A172 (cell line): Measurements from ENCODE around the gene MOSPD2. TPM values are rescaled to one million over a fixed set of nuclear protein-coding genes. Genes with fewer than 3 reads are reported as not detected.

ENCODE experiments used
- DNase-seq: peaks from one replicate; pipeline ENCODE4 v3.0.0-alpha.2; 2015; ENCODE audit warnings: low spot score
- total RNA-seq: library from RNA; depleted of rRNA; stranded (reverse); fragments of >200 nt; shearing (Covaris generic); gene quantifications from 2 replicates; pipeline ENCODE4 v1.2.3, GENCODE V29; 2014

MOSPD2 gene
- total RNA-seq, 1 experiment from 2014 or later: 32.4 TPM

DNA sequence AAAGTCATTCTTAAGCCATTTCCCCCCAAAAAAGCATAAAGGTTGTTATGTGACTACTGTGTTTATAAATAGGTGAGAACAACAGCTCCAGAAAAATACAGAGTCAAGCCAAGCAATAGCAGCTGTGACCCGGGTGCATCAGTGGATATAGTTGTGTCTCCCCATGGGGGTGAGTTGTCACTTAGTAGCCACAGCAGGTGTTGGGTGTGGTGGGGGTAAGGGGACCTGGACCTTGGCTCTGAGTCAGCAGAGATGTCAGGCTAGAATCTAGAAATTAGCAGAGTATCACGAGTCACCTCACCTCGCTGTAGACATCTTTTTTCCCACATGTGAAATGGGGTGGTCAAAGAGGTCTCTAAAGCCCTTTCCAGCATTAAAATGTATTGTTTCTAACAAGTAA, 42.4 kb downstream of the MOSPD2 start:
- peak; percentile 38 for DNase-seq

DNA sequence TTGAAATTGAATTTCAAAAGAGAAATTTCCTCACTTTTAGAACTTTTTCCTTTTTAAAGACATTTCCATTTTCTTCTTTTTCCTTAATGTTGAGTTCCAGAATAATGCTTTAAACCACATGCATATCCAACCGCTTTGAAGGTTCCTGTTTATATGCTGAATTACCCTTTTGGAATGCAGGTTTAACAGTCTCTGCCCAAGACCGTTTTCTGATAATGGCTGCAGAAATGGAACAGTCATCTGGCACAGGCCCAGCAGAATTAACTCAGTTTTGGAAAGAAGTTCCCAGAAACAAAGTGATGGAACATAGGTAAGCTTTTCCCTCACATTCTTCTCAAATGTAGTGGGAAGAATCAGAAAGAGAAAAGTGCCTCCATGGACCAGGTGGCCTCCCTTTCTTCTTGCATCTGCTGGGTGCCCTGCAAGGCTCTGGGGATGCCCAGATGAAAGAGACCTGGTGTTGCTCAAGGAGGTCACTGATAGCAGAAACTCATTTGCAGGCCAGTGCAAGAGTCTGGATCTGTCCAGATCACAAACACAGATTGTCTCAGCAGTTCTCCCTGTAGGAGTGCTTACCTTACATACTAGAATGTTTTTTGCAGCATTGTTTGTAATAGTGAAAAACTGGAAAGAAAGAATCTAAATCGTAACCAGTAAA, 42.9 kb downstream of the MOSPD2 start:
- DNase-seq: peak; percentile 75

DNA sequence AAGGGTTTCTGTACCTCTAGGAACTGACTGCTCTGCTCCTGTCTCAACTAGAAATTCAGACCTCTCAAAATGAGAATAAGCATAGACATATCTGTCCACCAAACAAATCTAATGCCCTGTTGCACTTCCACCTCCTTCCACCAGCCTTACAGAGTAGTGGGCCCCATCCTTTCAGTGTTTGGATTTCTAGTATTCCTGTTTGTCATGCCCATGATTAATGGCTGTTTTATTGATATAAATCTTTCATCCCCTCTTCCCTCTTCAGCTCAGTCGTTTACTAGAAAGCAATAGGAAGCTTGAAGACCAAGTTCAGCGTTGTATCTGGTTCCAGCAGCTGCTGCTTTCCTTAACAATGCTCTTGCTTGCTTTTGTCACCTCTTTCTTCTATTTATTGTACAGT, 46.2 kb downstream of the MOSPD2 start:
- no peak for DNase-seq

DNA sequence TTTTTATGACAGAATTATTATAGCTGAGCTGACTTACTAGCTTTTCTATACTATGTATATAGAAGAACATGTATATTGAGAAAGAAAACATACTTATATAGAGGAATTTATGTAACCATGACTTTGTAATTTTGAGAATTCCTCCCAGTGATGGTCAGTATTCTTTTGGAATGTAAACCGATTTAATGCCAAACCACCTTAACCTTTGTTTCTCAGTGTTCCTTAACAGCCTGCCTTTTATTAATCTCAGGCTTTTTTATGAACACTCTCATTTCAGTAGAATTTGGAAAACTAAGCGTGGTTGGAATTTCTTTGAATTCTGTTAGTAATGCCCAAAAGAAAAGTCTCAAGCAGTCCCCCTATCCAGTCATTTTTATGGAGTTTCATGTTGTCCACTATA, 47.0 kb downstream of the MOSPD2 start:
- peak; percentile 35 for DNase-seq

DNA sequence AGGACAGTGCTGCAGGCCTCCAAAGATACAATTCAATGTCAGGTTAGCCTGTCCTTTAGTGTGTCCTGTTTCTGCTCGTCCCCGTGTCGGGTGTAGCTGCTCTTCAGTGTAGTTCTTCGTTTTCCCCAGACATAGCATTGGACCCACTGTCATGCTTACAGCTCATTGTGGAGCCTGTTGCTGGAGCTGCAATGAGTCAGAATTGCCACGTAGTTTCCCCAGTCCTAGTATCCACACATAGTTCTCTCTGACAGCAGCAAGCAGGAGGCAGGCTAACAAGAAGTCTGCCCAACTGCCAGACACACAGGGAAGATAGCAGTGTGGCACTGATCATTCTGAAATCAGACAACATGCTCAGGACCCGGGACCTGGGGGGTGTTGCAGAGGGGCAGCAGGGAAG, 49.2 kb downstream of the MOSPD2 start:
- DNase-seq: peak; percentile 84

DNA sequence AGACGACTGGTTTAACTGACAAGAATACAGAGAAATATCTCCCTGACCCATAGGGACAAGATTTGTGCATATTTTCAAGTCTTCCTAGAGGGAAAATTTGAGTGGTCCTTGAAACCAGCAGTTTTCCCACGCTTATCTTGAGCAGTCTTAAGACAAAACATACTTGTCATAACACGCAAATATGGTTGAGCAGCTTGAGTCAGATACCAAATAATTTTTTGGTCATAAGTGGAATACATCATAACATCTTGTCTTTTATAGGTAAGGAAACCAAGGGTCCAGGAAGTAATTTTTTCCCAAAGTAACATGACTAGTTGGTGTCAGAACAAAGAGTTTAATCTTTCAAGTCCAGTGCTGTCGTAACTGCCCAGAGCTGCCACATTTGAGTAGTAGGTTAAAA, 50.5 kb downstream of the MOSPD2 start:
- no peak for DNase-seq

DNA sequence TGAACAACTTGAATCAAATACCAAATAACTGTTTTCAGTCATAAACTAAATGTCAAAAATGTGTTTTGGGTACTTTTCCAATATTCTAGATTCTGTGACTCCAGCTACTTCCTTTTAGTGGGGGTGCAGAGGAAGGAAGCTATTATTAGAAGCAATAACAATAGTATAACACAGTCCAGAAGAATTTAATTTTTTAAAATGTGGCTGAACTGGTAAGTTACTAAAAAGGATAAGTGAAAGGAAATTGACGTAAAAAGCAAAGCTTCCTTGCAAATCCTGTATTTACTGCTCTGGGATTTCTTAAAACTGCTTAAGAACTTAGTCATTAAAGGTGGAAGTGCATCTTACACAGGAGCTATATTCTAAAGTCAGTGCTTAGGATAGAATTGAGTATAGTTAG, 53.2 kb downstream of the MOSPD2 start:
- DNase-seq: no peak

DNA sequence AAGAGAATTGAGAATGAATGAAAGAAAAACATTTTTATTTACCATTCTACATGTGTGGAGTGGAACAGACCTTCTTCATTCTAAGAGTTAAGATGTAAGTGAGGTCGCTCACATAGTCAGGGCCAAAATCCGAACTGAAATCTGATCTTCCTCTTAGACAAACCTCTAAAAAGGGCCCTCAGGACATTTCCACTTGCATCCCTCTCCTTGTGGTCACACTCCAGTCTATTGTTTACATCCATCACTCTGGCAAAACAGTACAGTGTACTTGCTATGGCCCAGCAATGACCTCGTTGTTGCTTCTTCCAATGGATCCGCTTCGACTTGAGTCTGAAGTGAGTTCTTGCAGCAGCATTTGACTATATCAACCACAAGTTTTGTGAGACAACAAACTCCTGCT, 54.2 kb downstream of the MOSPD2 start:
- no peak for DNase-seq

DNA sequence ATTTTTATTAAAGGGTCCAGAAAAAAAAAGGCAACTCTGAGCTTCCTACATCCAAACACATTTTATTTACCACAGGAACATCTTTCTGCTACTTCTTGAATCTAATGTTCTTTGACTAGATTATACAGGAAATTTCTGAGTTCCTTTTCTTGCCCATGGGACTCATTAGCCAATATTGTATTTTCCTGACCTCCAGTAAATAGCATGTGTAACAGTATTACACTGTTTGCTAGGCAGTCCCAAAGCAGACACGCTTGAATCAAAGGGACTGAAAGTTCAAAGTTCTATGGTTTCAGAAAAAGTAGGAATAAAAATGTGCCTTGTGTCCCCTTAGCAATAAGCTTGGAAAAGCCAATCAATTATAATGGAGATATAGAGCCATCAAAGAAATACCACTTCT, 57.4 kb downstream of the MOSPD2 start:
- no peak for DNase-seq

DNA sequence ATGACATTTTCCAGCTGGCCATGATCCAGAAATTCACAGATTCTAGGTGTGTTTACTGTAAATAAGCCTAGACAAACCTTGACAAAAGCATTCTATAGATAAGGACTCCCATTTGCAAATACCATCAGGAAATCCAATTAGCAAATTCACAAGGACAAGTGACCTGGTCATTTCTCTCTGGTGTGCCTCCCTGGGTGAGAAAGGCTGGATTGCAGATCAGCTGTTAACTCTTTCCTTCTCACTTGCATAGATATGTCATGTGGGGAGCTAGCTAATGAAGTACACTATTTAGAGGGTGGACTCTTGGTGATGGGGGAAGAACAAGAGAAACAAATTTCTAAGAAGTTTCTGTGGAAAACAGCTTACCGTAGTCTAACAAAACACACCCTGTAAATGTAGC, 58.9 kb downstream of the MOSPD2 start:
- DNase-seq: no peak

DNA sequence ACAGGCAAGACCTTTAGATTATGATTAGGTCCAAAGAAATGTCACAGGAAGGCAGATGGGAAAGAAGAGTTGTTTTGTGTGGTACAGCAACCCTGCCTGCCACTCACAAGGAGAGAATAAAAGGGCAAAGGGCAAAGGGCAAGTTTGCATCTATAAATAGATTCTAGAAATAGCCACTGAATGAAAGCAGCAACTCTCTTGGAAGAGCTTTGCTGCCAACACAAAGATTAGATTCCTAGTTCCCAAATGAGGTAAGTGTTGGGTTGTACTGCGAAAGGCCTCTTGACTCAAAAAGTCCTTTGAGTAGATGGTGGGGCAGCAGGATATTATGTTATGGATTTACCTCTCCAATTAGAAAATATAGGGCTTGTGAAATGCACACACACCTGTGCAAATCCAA, 61.2 kb downstream of the MOSPD2 start:
- no peak for DNase-seq

DNA sequence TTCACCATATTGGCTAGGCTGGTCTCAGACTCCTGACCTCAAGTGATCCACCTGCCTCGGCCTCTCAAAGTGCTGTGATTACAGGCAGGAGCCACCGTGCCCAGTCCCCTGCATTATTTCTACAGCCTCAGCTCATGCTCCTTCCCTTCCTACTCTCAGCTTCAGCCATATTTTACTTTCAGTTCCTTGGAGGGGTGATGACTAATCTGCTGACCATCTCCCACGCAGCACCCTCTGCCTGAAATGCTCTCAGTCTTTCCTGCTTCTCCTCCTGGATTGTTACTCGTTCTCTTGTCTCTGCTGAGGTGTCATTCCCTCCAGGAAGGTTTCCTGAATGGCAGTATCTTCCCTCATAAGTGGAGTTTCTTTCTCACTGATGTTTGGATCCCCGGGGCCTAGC, 63.3 kb downstream of the MOSPD2 start:
- DNase-seq: peak; percentile 87

DNA sequence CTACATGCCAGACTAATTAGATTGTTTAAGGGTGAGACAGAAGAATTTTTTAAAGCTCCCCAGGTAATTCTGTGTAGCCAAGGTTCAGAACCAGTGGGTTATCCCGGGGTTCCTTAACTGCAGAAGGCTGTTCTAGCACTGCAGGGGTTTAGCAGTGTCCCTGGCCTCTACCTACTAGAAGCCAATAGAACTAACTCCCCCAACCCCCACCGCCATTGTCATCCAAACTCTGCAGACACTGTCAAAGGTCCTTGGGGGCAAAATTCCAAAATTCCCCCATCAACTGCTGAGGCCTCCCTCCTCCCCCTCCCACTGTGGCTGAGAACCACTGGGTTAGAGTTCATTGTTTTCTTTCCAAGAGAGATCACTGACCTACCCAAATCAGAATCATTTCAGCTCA, 66.4 kb downstream of the MOSPD2 start:
- DNase-seq: no peak

DNA sequence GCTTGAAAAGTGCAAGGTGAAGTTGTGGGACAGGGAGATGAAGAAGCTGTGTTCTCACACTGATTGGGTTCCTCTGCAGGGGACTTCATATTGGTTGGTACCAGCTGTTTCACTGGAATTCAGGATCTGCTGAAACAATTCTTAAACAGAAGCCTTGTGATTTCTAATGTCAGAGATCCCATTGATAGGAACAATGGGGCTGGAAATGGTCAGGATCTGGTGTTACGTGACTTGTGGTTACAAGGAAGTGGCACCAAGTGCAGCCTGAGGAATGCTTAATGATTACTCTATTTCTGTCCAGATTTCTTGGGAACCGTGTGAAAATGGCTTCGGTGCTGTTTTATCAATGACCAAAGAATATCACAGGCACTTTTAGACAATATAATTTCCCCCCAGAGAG, 68.1 kb downstream of the MOSPD2 start:
- DNase-seq: no peak

DNA sequence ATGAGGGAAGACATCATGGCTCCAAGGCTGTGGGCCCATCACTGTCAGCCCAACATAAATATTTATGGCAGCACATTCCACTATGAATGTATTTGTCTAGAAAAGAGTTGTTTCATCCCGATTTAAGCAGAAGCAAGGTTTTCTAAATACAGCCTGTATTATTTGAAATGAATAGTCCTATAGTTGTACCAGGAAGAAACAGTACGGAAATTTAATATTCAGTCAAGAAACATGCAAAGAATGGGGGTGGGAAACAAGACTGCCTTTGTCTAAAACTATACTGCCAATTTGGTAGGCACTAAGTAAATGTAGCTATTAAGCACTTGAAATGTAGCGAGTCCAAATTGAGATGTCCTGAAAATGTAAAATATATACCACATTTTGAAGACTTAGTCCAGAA, 69.1 kb downstream of the MOSPD2 start:
- no peak for DNase-seq

DNA sequence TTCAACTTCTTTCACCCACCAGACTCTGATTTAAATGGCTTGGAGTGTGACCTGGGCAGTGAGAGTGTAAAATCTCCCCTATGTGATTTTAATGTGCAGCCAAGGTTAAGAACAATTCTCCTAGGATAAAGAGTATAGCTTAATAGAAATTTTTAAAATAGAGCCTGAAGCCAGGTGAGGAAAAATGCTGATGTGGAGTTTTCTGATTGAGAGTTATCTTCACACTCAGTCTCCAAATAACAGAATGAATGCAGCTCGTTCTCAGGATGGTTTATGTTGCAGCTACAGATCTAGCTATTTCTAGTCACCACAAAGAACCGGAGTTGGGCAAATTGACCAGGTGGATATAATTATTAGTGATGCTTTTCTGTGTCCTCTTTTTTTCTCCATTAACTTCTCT, 70.7 kb downstream of the MOSPD2 start:
- no peak for DNase-seq

DNA sequence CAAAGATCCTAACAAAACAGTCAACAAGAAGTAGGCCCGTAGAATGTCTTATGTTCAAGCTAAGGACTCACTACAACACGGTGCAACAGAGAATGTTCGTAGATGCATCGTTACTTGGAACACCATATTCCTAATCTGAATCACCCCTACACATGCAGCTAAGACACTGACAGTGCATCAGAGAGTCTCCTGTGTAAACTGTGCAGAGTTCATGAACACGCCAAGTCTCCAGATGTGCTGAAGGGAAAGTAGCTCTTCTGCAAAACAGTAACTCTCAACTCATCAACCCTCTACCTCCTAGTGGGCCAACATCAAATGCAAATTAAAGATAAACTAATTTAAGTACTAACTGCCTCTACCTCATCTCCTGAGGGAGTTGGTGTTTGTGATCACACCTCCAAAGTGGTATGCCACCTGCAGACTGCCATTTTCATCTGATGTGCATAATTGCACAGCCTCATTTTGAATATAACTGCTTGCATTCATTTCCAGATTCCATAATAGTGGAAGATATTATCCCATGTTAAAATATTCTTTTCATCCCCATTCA, 73.5 kb downstream of the MOSPD2 start:
- no peak for DNase-seq

DNA sequence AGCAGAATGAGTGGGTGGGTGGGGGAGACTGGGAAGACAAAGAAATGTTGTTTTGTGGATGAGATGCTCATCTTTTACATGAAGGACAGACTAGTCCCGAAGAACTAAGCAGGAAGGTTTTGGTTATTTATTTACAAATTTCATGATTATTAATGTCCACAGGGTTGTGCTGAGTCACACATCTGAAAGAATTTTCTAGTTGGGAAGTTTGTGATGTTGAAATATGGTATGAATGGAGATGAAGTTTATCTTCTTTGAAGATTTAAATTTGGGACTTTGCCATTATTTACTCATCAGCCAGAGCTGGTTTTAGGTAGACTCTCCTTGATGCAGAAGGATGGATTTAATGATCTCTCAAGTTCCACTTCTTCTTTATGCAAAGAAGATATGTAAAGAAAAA, 75.5 kb downstream of the MOSPD2 start:
- DNase-seq: no peak

DNA sequence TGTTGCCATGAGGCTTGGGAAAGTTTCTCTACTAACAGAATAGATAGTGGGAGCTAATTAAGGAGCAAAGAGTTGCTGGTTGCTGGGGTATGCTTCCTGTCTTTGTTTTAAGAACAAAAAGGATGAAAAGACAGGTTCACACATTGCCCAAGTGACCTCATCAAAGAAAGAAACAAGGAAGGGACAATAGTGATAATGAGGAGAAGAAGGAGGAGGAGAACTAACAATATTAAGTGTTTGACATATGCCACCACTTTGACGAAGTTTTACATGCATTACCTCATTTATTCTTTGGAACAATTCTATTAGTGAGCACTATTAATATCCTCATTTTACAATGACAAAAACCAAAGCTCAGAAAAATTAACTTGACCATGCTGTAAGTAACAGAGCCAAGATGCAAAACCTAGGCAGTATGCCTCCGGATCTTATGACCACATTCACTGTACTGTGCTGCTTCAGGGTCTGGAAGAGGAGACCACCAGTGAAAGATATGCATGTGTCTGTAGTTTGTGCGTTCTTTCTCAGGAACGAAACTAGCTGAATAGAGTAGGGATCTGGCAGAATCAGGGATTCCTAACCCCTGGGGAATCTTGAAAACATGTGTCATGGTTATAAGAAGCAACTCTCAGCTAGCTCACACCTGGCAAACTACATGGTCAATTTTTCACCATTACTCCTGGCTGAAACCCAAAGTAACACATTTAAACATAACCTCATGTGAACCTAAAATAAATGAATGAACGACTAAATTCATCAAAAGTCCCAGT, 83.8 kb downstream of the MOSPD2 start:
- no peak for DNase-seq

DNA sequence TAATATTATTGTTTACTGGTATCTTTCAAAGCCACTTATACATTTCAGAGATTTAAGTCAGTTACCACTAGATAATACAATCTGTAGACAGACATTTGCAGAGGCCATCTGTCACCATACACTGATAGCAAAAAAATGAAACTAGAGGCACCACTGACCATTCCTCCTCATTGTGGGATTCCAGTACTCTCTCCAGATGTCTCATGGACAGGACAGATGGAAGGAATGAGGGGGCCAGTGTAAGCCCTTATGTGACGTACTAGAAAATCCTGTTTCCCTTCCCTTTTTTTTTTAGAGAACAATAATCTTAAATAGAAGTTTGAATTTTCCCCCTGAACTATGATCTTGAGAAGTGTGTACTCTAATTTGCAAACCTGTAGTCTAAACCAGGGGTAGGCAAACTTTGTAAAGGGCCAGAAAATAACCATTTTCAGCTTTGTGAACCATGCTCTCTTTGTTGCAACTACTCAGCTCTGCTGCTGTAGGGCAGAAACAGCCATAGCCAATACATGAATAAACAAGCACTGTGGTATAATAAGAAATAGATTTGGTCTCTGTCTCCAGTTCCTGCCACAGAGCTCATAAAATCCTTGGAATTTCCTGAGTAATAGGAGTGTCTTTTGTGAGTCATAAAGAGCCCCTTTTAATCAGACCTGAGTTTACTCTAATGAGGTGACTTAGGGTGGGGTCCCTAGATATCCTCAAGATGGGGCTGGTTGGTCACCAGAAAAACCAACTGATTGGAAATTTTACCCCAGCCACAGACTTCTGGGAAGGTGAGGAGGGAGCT, 90.4 kb downstream of the MOSPD2 start:
- peak; percentile 95 for DNase-seq

DNA sequence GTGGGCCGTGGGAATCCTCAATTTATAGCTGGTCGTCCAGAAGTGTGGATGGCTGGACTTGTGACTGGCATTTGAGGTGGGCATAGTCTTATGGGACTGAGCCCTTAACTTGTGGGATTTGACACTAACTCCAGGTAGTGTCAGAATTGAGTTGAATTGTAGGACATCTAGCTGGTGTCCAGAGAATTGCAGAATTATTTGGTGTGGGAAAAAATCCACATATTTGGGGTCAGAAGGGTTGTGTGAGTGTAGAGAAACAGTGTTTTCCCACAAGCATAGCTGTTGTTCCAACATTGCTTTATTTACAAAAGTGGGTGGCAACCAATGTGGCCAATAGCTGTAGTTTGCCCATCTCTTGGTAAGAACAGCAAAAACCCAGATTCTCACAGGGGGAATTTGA, 91.3 kb downstream of the MOSPD2 start:
- DNase-seq: peak; percentile 59
